HCT116 (cell line): ENCODE results near the gene SLC6A3. TPM values are rescaled to one million over a fixed set of nuclear protein-coding genes. Genes with fewer than 3 reads are reported as not detected.

Experiments used
- ATAC-seq: fragments of 200-7000 bp; cut with Tn5 transposase; 2 replicates; pipeline ENCODE4 v1.9.1; 2020; ENCODE audit warnings: mild to moderate bottlenecking, moderate library complexity
- BruUV-seq: library from RNA; stranded (reverse); fragments of 400-500 nt; replicated peaks from 2 replicates; lab custom pipeline; 2021; lab: Mats Ljungman, UMichigan
- CTCF ChIA-PET: fragments of 300-600 bp; sonication (Branson Sonifier 250); formaldehyde crosslinking; loops from one replicate; lab custom pipeline; 2021; ENCODE audit warnings: antibody characterized with exemption; lab: Charles Lee
- POLR2A ChIA-PET: fragments of 300-600, 350-600 bp; sonication (Branson Sonifier 250); formaldehyde crosslinking; loops from one replicate; lab custom pipeline; 2021; ENCODE audit warnings: antibody characterized with exemption; lab: Charles Lee
- RAD21 ChIA-PET, 2 experiments: fragments of 300-600 bp; sonication (Branson Sonifier 250); formaldehyde crosslinking; loops; one replicate each; lab custom pipeline; 2023; ENCODE audit warnings: low total read pairs in 2 of 2; ENCODE audit not compliant: uncharacterized antibody in 2 of 2, unreplicated experiment in 2 of 2, low non-redundant PET in 1 of 2; lab: Charles Lee
- DNase-seq: peaks from one replicate; pipeline ENCODE4 v3.0.0-alpha.2; 2010; ENCODE audit warnings: low read depth, low spot score
- H2AFZ ChIP-seq: fragments of 200-600 bp; shearing (Covaris generic), sonication (generic); 2 replicates; pipeline ENCODE4 v1.6.1; 2017; ENCODE audit warnings: low read depth, mixed run types, mixed read lengths, antibody characterized with exemption, low read length; ENCODE audit not compliant: poor library complexity, severe bottlenecking
- H3K27ac ChIP-seq: 2 replicates; pipeline ENCODE4 v1.5.1; 2012; ENCODE audit warnings: low read depth, low read length
- H3K27me3 ChIP-seq: fragments of 200-600 bp; sonication (generic); 2 replicates; pipeline ENCODE4 v1.6.1; 2016; ENCODE audit warnings: mixed run types, low read length, mixed read lengths; ENCODE audit not compliant: insufficient read depth
- H3K36me3 ChIP-seq, 2 experiments: fragments of 200-500 bp in 1 of 2; fragments of 200-600 bp in 1 of 2; sonication (Bioruptor generic) in 1 of 2; sonication (generic) in 1 of 2; 2 replicates each; pipeline versions ENCODE4 v1.5.1 to v1.6.1; 2014 to 2016; ENCODE audit warnings: low read length in 2 of 2, inconsistent platforms in 1 of 2, mixed read lengths in 1 of 2, mixed run types in 1 of 2; ENCODE audit not compliant: insufficient read depth in 2 of 2, control insufficient read depth in 1 of 2
- H3K4me1 ChIP-seq, 2 experiments: fragments of 200-600 bp in 1 of 2; sonication (generic) in 1 of 2; 2 replicates each; pipeline versions ENCODE4 v1.5.1 to v1.6.1; 2012 to 2017; ENCODE audit warnings: low read length in 2 of 2, inconsistent platforms in 1 of 2, mild to moderate bottlenecking in 1 of 2, mixed read lengths in 1 of 2, mixed run types in 1 of 2, moderate library complexity in 1 of 2; ENCODE audit not compliant: insufficient read depth in 2 of 2, control insufficient read depth in 1 of 2
- H3K4me2 ChIP-seq: fragments of 200-600 bp; sonication (generic); 2 replicates; pipeline ENCODE4 v1.6.1; 2017; ENCODE audit warnings: mixed run types, low read length, mixed read lengths
- H3K4me3 ChIP-seq, 2 experiments: fragments of 200-600 bp in 1 of 2; sonication (generic) in 1 of 2; replicated peaks in 1 of 2; 2 replicates each; pipeline ENCODE4 v1.5.1; 2011 to 2016; ENCODE audit warnings: low read length in 2 of 2, control low read depth in 1 of 2, low read depth in 1 of 2, mild to moderate bottlenecking in 1 of 2, mixed read lengths in 1 of 2, mixed run types in 1 of 2
- H3K79me2 ChIP-seq: fragments of 200-600 bp; sonication (generic); 2 replicates; pipeline ENCODE4 v1.6.1; 2017; ENCODE audit warnings: mild to moderate bottlenecking, mixed run types, low read length, moderate library complexity, mixed read lengths; ENCODE audit not compliant: insufficient read depth
- H3K9ac ChIP-seq: fragments of 200-600 bp; sonication (generic); 2 replicates; pipeline ENCODE4 v1.6.1; 2016; ENCODE audit warnings: low read length, mixed read lengths
- H3K9me2 ChIP-seq: fragments of 200-600 bp; sonication (generic), shearing (Covaris generic); 2 replicates; pipeline ENCODE4 v1.6.1; 2017; ENCODE audit warnings: mixed run types, mild to moderate bottlenecking, moderate library complexity; ENCODE audit not compliant: insufficient read depth
- H3K9me3 ChIP-seq, 2 experiments: fragments of 200-500 bp in 1 of 2; fragments of 200-600 bp in 1 of 2; sonication (Bioruptor generic) in 1 of 2; sonication (generic) in 1 of 2; 2 replicates each; pipeline ENCODE4 v1.6.1; 2014 to 2017; ENCODE audit warnings: low read length in 2 of 2, mixed read lengths in 2 of 2, inconsistent platforms in 1 of 2, low read depth in 1 of 2, mild to moderate bottlenecking in 1 of 2, mixed run types in 1 of 2, moderate library complexity in 1 of 2; ENCODE audit not compliant: control insufficient read depth in 1 of 2, insufficient read depth in 1 of 2
- H4K20me1 ChIP-seq: fragments of 200-600 bp; sonication (generic), shearing (Covaris generic); 2 replicates; pipeline ENCODE4 v1.6.1; 2017; ENCODE audit warnings: mixed run types, mild to moderate bottlenecking, moderate library complexity; ENCODE audit not compliant: insufficient read depth
- ATF3 ChIP-seq: IDR thresholded peaks from 2 replicates; pipeline ENCODE4 v1.6.1; 2012
- CBX3 ChIP-seq: IDR thresholded peaks from 2 replicates; pipeline ENCODE4 v1.6.1; 2012; ENCODE audit warnings: low read depth
- ELF1 ChIP-seq: IDR thresholded peaks from 2 replicates; pipeline ENCODE4 v1.6.1; 2012; ENCODE audit warnings: low read depth, borderline replicate concordance
- POLR2A ChIP-seq: IDR thresholded peaks from 2 replicates; pipeline ENCODE4 v1.7.0; 2011; ENCODE audit warnings: borderline replicate concordance; ENCODE audit not compliant: insufficient read depth, insufficient read length; ENCODE audit errors: extremely low read depth
- POLR2AphosphoS5 ChIP-seq: IDR thresholded peaks from 2 replicates; pipeline ENCODE4 v1.6.1; 2011; ENCODE audit warnings: mild to moderate bottlenecking, low read depth, low read length, moderate library complexity
- SP1 ChIP-seq: IDR thresholded peaks from 2 replicates; pipeline ENCODE4 v1.6.1; 2012; ENCODE audit warnings: low read depth
- ZBTB33 ChIP-seq: IDR thresholded peaks from 2 replicates; pipeline ENCODE4 v1.6.1; 2011; ENCODE audit warnings: mild to moderate bottlenecking, low read length, moderate library complexity; ENCODE audit not compliant: insufficient replicate concordance; ENCODE audit errors: extremely low read depth
- ZFX ChIP-seq: fragments of 450-650 bp; IDR thresholded peaks from 2 replicates; pipeline ENCODE4 v1.6.1; 2017
- ZNF274 ChIP-seq: fragments of 200-500 bp; sonication (Bioruptor generic); IDR thresholded peaks from 2 replicates; pipeline ENCODE4 v1.6.1; 2014; ENCODE audit warnings: mild to moderate bottlenecking, low read depth, low read length, inconsistent platforms
- intact Hi-C: fragments of 100-400 bp; cut with micrococcal nuclease; formaldehyde crosslinking; loops from 2 replicates; pipeline ENCODE4 v1.10.0; 2022
- total RNA-seq: library from RNA; stranded (reverse); gene quantifications from one replicate; pipeline ENCODE4 v1.2.1, GENCODE V29; 2021; ENCODE audit not compliant: unreplicated experiment

The SLC6A3 gene
- total RNA-seq, 1 experiment from 2014 or later: not detected

- no peaks in the 10 kb centered on the region for H3K4me1 ChIP-seq
- H2AFZ ChIP-seq: no peak overlapping the region
- H3K9me2 ChIP-seq: no peaks in the 10 kb centered on the region
- H3K4me2 ChIP-seq: no peak overlapping the region
- H3K9me3 ChIP-seq: no peaks in the 10 kb centered on the region
- peaks cover 18 to 39% of the 10 kb centered on the region in 2 experiments; a peak in 3 of 4 replicates for H3K36me3 ChIP-seq
- ATAC-seq (no peak), DNase-seq (no peak)
- no TSS peak for BruUV-seq
- ChIA-PET RAD21 (no interaction called here), POLR2A (no interaction called here), CTCF (no interaction called here)
- H3K4me3 ChIP-seq: no peak overlapping the region
- TF ChIP-seq CBX3: no peak
- no peak for TF ChIP-seq ZFX
- TF ChIP-seq POLR2AphosphoS5: no peak
- TF ChIP-seq ELF1: no peak
- no peak for TF ChIP-seq ZNF274
- no peak for TF ChIP-seq POLR2A
- TF ChIP-seq SP1: no peak
- no peak for TF ChIP-seq ZBTB33
- TF ChIP-seq ATF3: no peak
- H3K9ac ChIP-seq: no peak overlapping the region
- H3K27ac ChIP-seq: no peak overlapping the region
- no peaks in the 10 kb centered on the region for H4K20me1 ChIP-seq
- H3K79me2 ChIP-seq: no peaks in the 10 kb centered on the region
- no peaks in the 10 kb centered on the region for H3K27me3 ChIP-seq
- intact Hi-C loops: loop anchor here (5.0 kb wide), 1 partner anchor 127 kb away; no protein-coding TSS in a partner anchor
Measured at GRCh38 chr5:1474866-1475543, 29.8 kb upstream of the SLC6A3 start.
